Measurements from ENCODE around the gene SNX25.
"Not testable (repeated sequence)": the region's sequence is repeated elsewhere in the genome, so short reads cannot be mapped to it uniquely, and the experiment has no call there.

SNX25 gene

GRCh38 chr4:185305979-185306442, 96.6 kb downstream of the SNX25 start:
- DNase-seq (ENCODE audit: low spot score) = no peak
- in situ Hi-C loops (cut with MboI; ENCODE audit: low pct_unique_long_range_greater_than_20kb, low sequenced_read_pairs, unreplicated experiment) = loop anchor here (10.0 kb wide), 1 partner anchor 91 kb away; no protein-coding TSS in a partner anchor
- no peak for TF ChIP-seq CTCF (IDR thresholded peaks at IDR 0.05; ENCODE audit: extremely low read depth, insufficient read depth, missing control alignments)

GRCh38 chr4:185307136-185307950, 97.9 kb downstream of the SNX25 start:
- peak; percentile 65 for DNase-seq (ENCODE audit: low spot score)
- no peak for TF ChIP-seq CTCF (IDR thresholded peaks at IDR 0.05; ENCODE audit: extremely low read depth, insufficient read depth, missing control alignments)
- in situ Hi-C loops (cut with MboI; ENCODE audit: low pct_unique_long_range_greater_than_20kb, low sequenced_read_pairs, unreplicated experiment) = loop anchor here (10.0 kb wide), 1 partner anchor 93 kb away; no protein-coding TSS in a partner anchor

- peak; percentile 58 for DNase-seq (ENCODE audit: low spot score)
- no peak for TF ChIP-seq CTCF (IDR thresholded peaks at IDR 0.05; ENCODE audit: extremely low read depth, insufficient read depth, missing control alignments)
- in situ Hi-C loops (cut with MboI; ENCODE audit: low pct_unique_long_range_greater_than_20kb, low sequenced_read_pairs, unreplicated experiment) = loop anchor here (10.0 kb wide), 1 partner anchor 95 kb away; no protein-coding TSS in a partner anchor
Measured at GRCh38 chr4:185309770-185310169, 100.4 kb downstream of the SNX25 start.

GRCh38 chr4:185311113-185311888, 101.9 kb downstream of the SNX25 start:
- TF ChIP-seq CTCF (IDR thresholded peaks at IDR 0.05; ENCODE audit: extremely low read depth, insufficient read depth, missing control alignments) = no peak
- peak; percentile 37 for DNase-seq (ENCODE audit: low spot score)
- in situ Hi-C loops (cut with MboI; ENCODE audit: low pct_unique_long_range_greater_than_20kb, low sequenced_read_pairs, unreplicated experiment) = no loop called here

- in situ Hi-C loops (cut with MboI; ENCODE audit: low pct_unique_long_range_greater_than_20kb, low sequenced_read_pairs, unreplicated experiment) = no loop called here
- TF ChIP-seq CTCF (IDR thresholded peaks at IDR 0.05; ENCODE audit: extremely low read depth, insufficient read depth, missing control alignments) = no peak
- DNase-seq (ENCODE audit: low spot score) = no peak
Measured at GRCh38 chr4:185312699-185313098, 103.3 kb downstream of the SNX25 start.

GRCh38 chr4:185317462-185317861, 108.1 kb downstream of the SNX25 start:
- in situ Hi-C loops (cut with MboI; ENCODE audit: low pct_unique_long_range_greater_than_20kb, low sequenced_read_pairs, unreplicated experiment); DNase-seq (ENCODE audit: low spot score): not testable (repeated sequence)
